HEK293 (cell line): ENCODE results near the gene S1PR5.

Source experiments
- BCL11A ChIP-seq: fragments of 450-650 bp; formaldehyde crosslinking; IDR thresholded peaks from 2 replicates; pipeline ENCODE4 v1.5.1; 2016; ENCODE audit warnings: low read depth, missing biosample characterization, missing genetic modification characterization
- HOXD13 ChIP-seq: sonication (generic); formaldehyde crosslinking; IDR thresholded peaks from 2 replicates; pipeline ENCODE4 v1.8.0; 2022; ENCODE audit warnings: missing genetic modification reagents, borderline replicate concordance
- KLF1 ChIP-seq: fragments of 450-650 bp; formaldehyde crosslinking; IDR thresholded peaks from 2 replicates; pipeline ENCODE4 v1.5.1; 2016; ENCODE audit warnings: missing biosample characterization, missing genetic modification characterization
- KLF7 ChIP-seq: fragments of 450-650 bp; formaldehyde crosslinking; IDR thresholded peaks from 2 replicates; pipeline ENCODE4 v1.5.1; 2016; ENCODE audit warnings: missing biosample characterization, missing genetic modification characterization, borderline replicate concordance
- OVOL3 ChIP-seq: fragments of 450-650 bp; formaldehyde crosslinking; IDR thresholded peaks from 2 replicates; pipeline ENCODE4 v1.5.1; 2016; ENCODE audit warnings: missing biosample characterization, missing genetic modification characterization
- REPIN1 ChIP-seq: fragments of 450-650 bp; formaldehyde crosslinking; IDR thresholded peaks from 2 replicates; pipeline ENCODE4 v1.5.1; 2017; ENCODE audit warnings: missing biosample characterization, missing genetic modification characterization, low read depth
- SETDB1 ChIP-seq: IDR thresholded peaks from one replicate; pipeline ENCODE4 v1.6.1; 2017; ENCODE audit warnings: mild to moderate bottlenecking, low read length, moderate library complexity, mixed read lengths; ENCODE audit not compliant: insufficient read length
- SP2 ChIP-seq: fragments of 450-650 bp; formaldehyde crosslinking; IDR thresholded peaks from 2 replicates; pipeline ENCODE4 v1.5.1; 2016; ENCODE audit warnings: missing biosample characterization, missing genetic modification characterization
- WT1 ChIP-seq: fragments of 450-650 bp; formaldehyde crosslinking; IDR thresholded peaks from 2 replicates; pipeline ENCODE4 v1.5.1; 2016; ENCODE audit warnings: missing biosample characterization, missing genetic modification characterization
- ZBTB10 ChIP-seq: fragments of 450-650 bp; formaldehyde crosslinking; IDR thresholded peaks from 2 replicates; pipeline ENCODE4 v1.5.1; 2016; ENCODE audit warnings: missing biosample characterization, missing genetic modification characterization
- ZBTB48 ChIP-seq: fragments of 450-650 bp; formaldehyde crosslinking; IDR thresholded peaks from 2 replicates; pipeline ENCODE4 v1.5.1; 2016; ENCODE audit warnings: missing biosample characterization, missing genetic modification characterization
- ZBTB7A ChIP-seq: fragments of 450-650 bp; formaldehyde crosslinking; IDR thresholded peaks from 2 replicates; pipeline ENCODE4 v1.5.1; 2016; ENCODE audit warnings: low read depth, missing biosample characterization, missing genetic modification characterization
- ZBTB8A ChIP-seq: fragments of 450-650 bp; formaldehyde crosslinking; IDR thresholded peaks from 2 replicates; pipeline ENCODE4 v1.5.1; 2016; ENCODE audit warnings: missing biosample characterization, missing genetic modification characterization
- ZFP69B ChIP-seq: fragments of 450-650 bp; formaldehyde crosslinking; IDR thresholded peaks from 2 replicates; pipeline ENCODE4 v1.5.1; 2016; ENCODE audit warnings: missing biosample characterization, missing genetic modification characterization
- ZNF221 ChIP-seq: fragments of 450-650 bp; formaldehyde crosslinking; IDR thresholded peaks from 2 replicates; pipeline ENCODE4 v1.5.1; 2017; ENCODE audit warnings: missing biosample characterization, missing genetic modification characterization, borderline replicate concordance
- ZNF223 ChIP-seq: fragments of 450-650 bp; formaldehyde crosslinking; IDR thresholded peaks from 2 replicates; pipeline ENCODE4 v1.5.1; 2016; ENCODE audit warnings: missing biosample characterization, missing genetic modification characterization
- ZNF239 ChIP-seq: fragments of 450-650 bp; formaldehyde crosslinking; IDR thresholded peaks from 2 replicates; pipeline ENCODE4 v1.5.1; 2016; ENCODE audit warnings: missing biosample characterization, missing genetic modification characterization
- ZNF248 ChIP-seq: fragments of 450-650 bp; formaldehyde crosslinking; IDR thresholded peaks from 2 replicates; pipeline ENCODE4 v1.5.1; 2017; ENCODE audit warnings: missing biosample characterization, missing genetic modification characterization
- ZNF280C ChIP-seq: fragments of 450-650 bp; formaldehyde crosslinking; IDR thresholded peaks from 2 replicates; pipeline ENCODE4 v1.5.1; 2016; ENCODE audit warnings: missing biosample characterization, missing genetic modification characterization
- ZNF394 ChIP-seq: fragments of 450-650 bp; formaldehyde crosslinking; IDR thresholded peaks from 2 replicates; pipeline ENCODE4 v1.5.1; 2016; ENCODE audit warnings: missing biosample characterization, missing genetic modification characterization, mild to moderate bottlenecking, moderate library complexity, borderline replicate concordance
- ZNF513 ChIP-seq: fragments of 450-650 bp; IDR thresholded peaks from 2 replicates; pipeline ENCODE4 v1.5.1; 2018; ENCODE audit warnings: missing biosample characterization, missing genetic modification characterization
- ZNF623 ChIP-seq: fragments of 450-650 bp; formaldehyde crosslinking; IDR thresholded peaks from 2 replicates; pipeline ENCODE4 v1.5.1; 2016; ENCODE audit warnings: missing biosample characterization, missing genetic modification characterization
- ZNF660 ChIP-seq: fragments of 450-650 bp; IDR thresholded peaks from 2 replicates; pipeline ENCODE4 v1.5.1; 2018; ENCODE audit warnings: missing biosample characterization, mild to moderate bottlenecking, missing genetic modification characterization
- ZNF670 ChIP-seq: fragments of 450-650 bp; formaldehyde crosslinking; IDR thresholded peaks from 2 replicates; pipeline ENCODE4 v1.5.1; 2016; ENCODE audit warnings: missing biosample characterization, missing genetic modification characterization, low read depth
- ZNF701 ChIP-seq: fragments of 450-650 bp; formaldehyde crosslinking; IDR thresholded peaks from 2 replicates; pipeline ENCODE4 v1.5.1; 2016; ENCODE audit warnings: missing biosample characterization, missing genetic modification characterization
- ZNF747 ChIP-seq: fragments of 450-650 bp; formaldehyde crosslinking; IDR thresholded peaks from 2 replicates; pipeline ENCODE4 v1.5.1; 2016; ENCODE audit warnings: missing biosample characterization, missing genetic modification characterization
- ZNF843 ChIP-seq: fragments of 450-650 bp; formaldehyde crosslinking; IDR thresholded peaks from 2 replicates; pipeline ENCODE4 v1.5.1; 2016; ENCODE audit warnings: missing biosample characterization, missing genetic modification characterization
- ZSCAN30 ChIP-seq: fragments of 450-650 bp; IDR thresholded peaks from 2 replicates; pipeline ENCODE4 v1.5.1; 2018; ENCODE audit warnings: missing biosample characterization, mild to moderate bottlenecking, missing genetic modification characterization, moderate library complexity
- ZXDB ChIP-seq: fragments of 450-650 bp; formaldehyde crosslinking; IDR thresholded peaks from 2 replicates; pipeline ENCODE4 v1.5.1; 2016; ENCODE audit warnings: missing biosample characterization, missing genetic modification characterization
- TF ChIP-seq, protein P1 (sequence below): fragments of 450-650 bp; formaldehyde crosslinking; IDR thresholded peaks from 2 replicates; pipeline ENCODE4 v1.5.1; 2016; ENCODE audit warnings: missing biosample characterization, missing genetic modification characterization
- TF ChIP-seq, protein P2 (sequence below): fragments of 450-650 bp; formaldehyde crosslinking; IDR thresholded peaks from 2 replicates; pipeline ENCODE4 v1.5.1; 2016; ENCODE audit warnings: missing biosample characterization, missing genetic modification characterization

The S1PR5 gene

DNA sequence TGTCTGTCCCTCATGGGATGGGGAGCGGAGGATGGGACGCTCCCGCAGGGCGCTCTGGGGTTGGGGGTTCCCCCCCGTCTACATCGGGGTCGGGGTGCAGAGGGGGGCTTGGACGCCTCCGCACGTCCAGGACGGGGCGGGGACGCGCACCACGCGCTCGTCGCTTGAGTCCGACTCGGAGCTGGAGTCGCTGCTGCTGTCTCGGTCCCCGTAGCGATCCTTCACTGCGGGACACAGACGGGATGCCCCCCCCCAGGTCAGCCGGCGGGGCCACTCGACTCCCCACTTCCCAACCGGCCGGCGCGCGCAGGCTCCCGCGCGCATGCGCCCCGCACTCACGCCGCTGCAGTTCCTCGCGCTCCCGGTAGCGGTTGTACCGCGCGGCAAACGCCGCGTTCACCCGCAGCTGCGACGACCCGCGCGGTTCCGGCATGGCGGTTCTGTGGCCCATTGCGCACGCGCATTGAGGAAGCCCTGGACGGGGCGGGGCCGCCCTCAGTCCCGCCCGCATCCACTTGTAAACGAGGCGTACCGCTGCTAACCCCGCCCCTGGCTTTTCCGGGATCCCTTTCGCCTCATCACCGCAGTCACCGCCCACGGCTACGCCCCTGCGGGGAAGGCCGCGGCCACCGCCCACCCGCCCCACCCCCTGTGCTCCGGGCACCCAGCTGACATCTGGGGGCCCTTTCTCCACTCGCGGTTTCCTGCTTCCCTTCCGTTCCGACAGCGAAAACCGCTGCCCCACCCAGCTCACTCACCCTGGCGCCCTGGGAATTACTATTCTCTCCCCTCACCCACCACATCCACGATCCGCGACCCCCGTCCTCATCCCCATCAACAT is 48.5 kb upstream of the S1PR5 start, which contains the start of gene KRI1 (continued):
- TF ChIP-seq OVOL3: no peak
- no peak for TF ChIP-seq REPIN1
- TF ChIP-seq ZNF701 (tag by site-specific recombination): no peak; the same call in 1 of the 2 replicates
- TF ChIP-seq ZBTB8A: no peak
- TF ChIP-seq ZNF623: no peak
- peak; percentile 99 for TF ChIP-seq KLF1 (tag by site-specific recombination)
- TF ChIP-seq ZNF221 (tag by site-specific recombination): no peak
- TF ChIP-seq ZBTB48 (tag by site-specific recombination): no peak
- no peak for TF ChIP-seq ZNF280C (tag by site-specific recombination)
- no peak for TF ChIP-seq ZNF513 (tag by site-specific recombination)
- TF ChIP-seq ZNF670 (tag by site-specific recombination): no peak
- 0 out of 2 replicates have a peak, but pooled peaks have one; percentile 12 for TF ChIP-seq ZFP69B (tag by site-specific recombination)
- peak; percentile 30; the same call in 1 of the 2 replicates for TF ChIP-seq ZBTB7A
- TF ChIP-seq ZSCAN30 (tag by site-specific recombination): 0 out of 2 replicates have a peak, but pooled peaks have one; percentile 8
- no peak for TF ChIP-seq SETDB1
- peak; percentile 99 for TF ChIP-seq SP2 (tag by site-specific recombination)
- TF ChIP-seq ZNF660 (tag by site-specific recombination): peak; percentile 44; the same call in 1 of the 2 replicates
- TF ChIP-seq, protein P1, sequence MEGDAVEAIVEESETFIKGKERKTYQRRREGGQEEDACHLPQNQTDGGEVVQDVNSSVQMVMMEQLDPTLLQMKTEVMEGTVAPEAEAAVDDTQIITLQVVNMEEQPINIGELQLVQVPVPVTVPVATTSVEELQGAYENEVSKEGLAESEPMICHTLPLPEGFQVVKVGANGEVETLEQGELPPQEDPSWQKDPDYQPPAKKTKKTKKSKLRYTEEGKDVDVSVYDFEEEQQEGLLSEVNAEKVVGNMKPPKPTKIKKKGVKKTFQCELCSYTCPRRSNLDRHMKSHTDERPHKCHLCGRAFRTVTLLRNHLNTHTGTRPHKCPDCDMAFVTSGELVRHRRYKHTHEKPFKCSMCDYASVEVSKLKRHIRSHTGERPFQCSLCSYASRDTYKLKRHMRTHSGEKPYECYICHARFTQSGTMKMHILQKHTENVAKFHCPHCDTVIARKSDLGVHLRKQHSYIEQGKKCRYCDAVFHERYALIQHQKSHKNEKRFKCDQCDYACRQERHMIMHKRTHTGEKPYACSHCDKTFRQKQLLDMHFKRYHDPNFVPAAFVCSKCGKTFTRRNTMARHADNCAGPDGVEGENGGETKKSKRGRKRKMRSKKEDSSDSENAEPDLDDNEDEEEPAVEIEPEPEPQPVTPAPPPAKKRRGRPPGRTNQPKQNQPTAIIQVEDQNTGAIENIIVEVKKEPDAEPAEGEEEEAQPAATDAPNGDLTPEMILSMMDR: peak; percentile 46
- no peak for TF ChIP-seq HOXD13 (CRISPR knock-in tag)
- TF ChIP-seq ZNF747 (tag by site-specific recombination): no peak
- TF ChIP-seq ZNF239 (tag by site-specific recombination): no peak
- TF ChIP-seq WT1 (tag by site-specific recombination): no peak
- TF ChIP-seq, protein P2, sequence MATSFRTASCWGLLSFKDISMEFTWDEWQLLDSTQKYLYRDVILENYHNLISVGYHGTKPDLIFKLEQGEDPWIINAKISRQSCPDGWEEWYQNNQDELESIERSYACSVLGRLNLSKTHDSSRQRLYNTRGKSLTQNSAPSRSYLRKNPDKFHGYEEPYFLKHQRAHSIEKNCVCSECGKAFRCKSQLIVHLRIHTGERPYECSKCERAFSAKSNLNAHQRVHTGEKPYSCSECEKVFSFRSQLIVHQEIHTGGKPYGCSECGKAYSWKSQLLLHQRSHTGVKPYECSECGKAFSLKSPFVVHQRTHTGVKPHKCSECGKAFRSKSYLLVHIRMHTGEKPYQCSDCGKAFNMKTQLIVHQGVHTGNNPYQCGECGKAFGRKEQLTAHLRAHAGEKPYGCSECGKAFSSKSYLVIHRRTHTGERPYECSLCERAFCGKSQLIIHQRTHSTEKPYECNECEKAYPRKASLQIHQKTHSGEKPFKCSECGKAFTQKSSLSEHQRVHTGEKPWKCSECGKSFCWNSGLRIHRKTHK (tag by site-specific recombination): no peak
- no peak for TF ChIP-seq ZNF248 (tag by site-specific recombination)
- 0 out of 2 replicates have a peak, but pooled peaks have one; percentile 28 for TF ChIP-seq ZXDB (tag by site-specific recombination)
- TF ChIP-seq KLF7 (tag by site-specific recombination): peak; percentile 82
- TF ChIP-seq BCL11A (tag by site-specific recombination): no peak
- peak; percentile 99 for TF ChIP-seq ZBTB10 (tag by site-specific recombination)
- TF ChIP-seq ZNF223 (tag by site-specific recombination): no peak
- no peak for TF ChIP-seq ZNF394 (tag by site-specific recombination)
- TF ChIP-seq ZNF843 (tag by site-specific recombination): 0 out of 2 replicates have a peak, but pooled peaks have one; percentile 28
